K562 (cell line): ENCODE measurements around the gene ANAPC2. TPM values are rescaled to one million over a fixed set of nuclear protein-coding genes. Genes with fewer than 3 reads are reported as not detected.

Experiments
- ATAC-seq: fragments of 200-7000 bp; cut with Tn5 transposase; 3 replicates; pipeline ENCODE4 v1.9.1; 2020; ENCODE audit warnings: moderate library complexity
- BruUV-seq: library from RNA; stranded (reverse); fragments of 400-500 nt; replicated peaks from 2 replicates; lab custom pipeline; 2021; lab: Mats Ljungman, UMichigan
- CTCF ChIA-PET: fragments of 300-600 bp; formaldehyde crosslinking; extraction: SDS; loops from one replicate; lab custom pipeline; 2021; ENCODE audit warnings: low intra/inter-chr PET ratio; lab: Yijun Ruan, JAX
- POLR2A ChIA-PET: fragments of 300-600, 350-650 bp; sonication (Branson Sonifier 250); formaldehyde crosslinking; extraction: SDS; loops from one replicate; lab custom pipeline; 2021; ENCODE audit warnings: antibody characterized with exemption, inconsistent platforms; lab: Yijun Ruan, JAX
- DNase-seq, 4 experiments: peaks; one replicate each; pipeline versions ENCODE4 v3.0.0 to v3.0.0-alpha.2; 2011 to 2018; ENCODE audit warnings: low spot score in 3 of 4, mixed read lengths in 3 of 4; ENCODE audit errors: extremely low read depth in 1 of 4
- FAIRE-seq: peaks from 2 replicates; lab custom pipeline; 2011; peaks lifted over from hg19 to GRCh38; lab: Jason Lieb, UNC
- H2AFZ ChIP-seq: 2 replicates; pipeline ENCODE4 v1.6.0; 2011; ENCODE audit warnings: low read depth, low read length, control low read depth, inconsistent platforms
- H3K27ac ChIP-seq: fragments of 200-600 bp; 3 replicates; pipeline ENCODE4 v1.8.0; 2011; ENCODE audit warnings: low read depth, mild to moderate bottlenecking, control low read depth, inconsistent platforms, low read length, moderate library complexity, mixed read lengths; ENCODE audit errors: extremely low read depth
- H3K27me3 ChIP-seq, 2 experiments: fragments of 300-600 bp in 1 of 2; 2 replicates in 1 of 2; 3 replicates in 1 of 2; pipeline versions ENCODE4 v1.6.0 to v1.8.0; 2011; ENCODE audit warnings: inconsistent platforms in 2 of 2, low read length in 2 of 2, mild to moderate bottlenecking in 1 of 2, mixed read lengths in 1 of 2, moderate library complexity in 1 of 2; ENCODE audit not compliant: control insufficient read depth in 2 of 2, insufficient read depth in 2 of 2
- H3K36me3 ChIP-seq: fragments of 300-600 bp; 3 replicates; pipeline ENCODE4 v1.8.0; 2011; ENCODE audit warnings: mild to moderate bottlenecking, low read length, inconsistent platforms; ENCODE audit not compliant: control insufficient read depth, insufficient read depth
- H3K4me1 ChIP-seq, 2 experiments: fragments of 200-600 bp in 1 of 2; replicated peaks in 1 of 2; 2 replicates in 1 of 2; 3 replicates in 1 of 2; pipeline versions ENCODE4 v1.5.1 to v1.8.0; 2011; ENCODE audit warnings: inconsistent platforms in 2 of 2, low read length in 2 of 2, mild to moderate bottlenecking in 1 of 2, mixed read lengths in 1 of 2, moderate library complexity in 1 of 2; ENCODE audit not compliant: control insufficient read depth in 2 of 2, insufficient read depth in 2 of 2
- H3K4me2 ChIP-seq: 2 replicates; pipeline ENCODE4 v1.6.1; 2011; ENCODE audit warnings: low read length, control low read depth, inconsistent platforms, mixed read lengths; ENCODE audit not compliant: insufficient read depth
- H3K4me3 ChIP-seq: fragments of 200-600 bp; sonication (generic), shearing (Covaris generic); 2 replicates; pipeline ENCODE4 v1.5.1; 2016; ENCODE audit warnings: control low read depth, inconsistent platforms
- H3K79me2 ChIP-seq: fragments of 200-600 bp; 3 replicates; pipeline ENCODE4 v1.8.0; 2011; ENCODE audit warnings: low read length, inconsistent platforms; ENCODE audit not compliant: control insufficient read depth, insufficient read depth
- H3K9ac ChIP-seq, 2 experiments: 2 replicates each; pipeline versions ENCODE4 v1.6.0 to v1.6.1; 2011; ENCODE audit warnings: low read depth in 2 of 2, low read length in 2 of 2, control low read depth in 1 of 2, inconsistent platforms in 1 of 2, mild to moderate bottlenecking in 1 of 2, mixed read lengths in 1 of 2; ENCODE audit not compliant: insufficient read depth in 1 of 2
- H3K9me1 ChIP-seq: one replicate; pipeline ENCODE4 v1.6.0; 2011; ENCODE audit warnings: inconsistent platforms, mild to moderate bottlenecking, low read length, moderate library complexity; ENCODE audit not compliant: control insufficient read depth, insufficient read depth
- H3K9me3 ChIP-seq: replicated peaks from 2 replicates; pipeline ENCODE4 v1.5.1; 2011; ENCODE audit warnings: low read depth, low read length, inconsistent platforms; ENCODE audit not compliant: control insufficient read depth, insufficient read depth
- H4K20me1 ChIP-seq: replicated peaks from 2 replicates; pipeline ENCODE4 v1.6.1; 2011; ENCODE audit warnings: low read length, inconsistent platforms, mixed read lengths; ENCODE audit not compliant: control insufficient read depth, insufficient read depth
- E4F1 ChIP-seq: fragments of 250-450 bp; sonication (Bioruptor Pico); IDR thresholded peaks from 2 replicates; pipeline ENCODE4 v1.5.0; 2021; ENCODE audit warnings: mild to moderate bottlenecking, borderline replicate concordance
- L3MBTL2 ChIP-seq: fragments of 450-650 bp; IDR thresholded peaks from 2 replicates; pipeline ENCODE4 v1.6.1; 2016; ENCODE audit warnings: mild to moderate bottlenecking, moderate library complexity
- POLR2G ChIP-seq: fragments of 200-400 bp; formaldehyde crosslinking; IDR thresholded peaks from 2 replicates; pipeline ENCODE4 v1.6.1; 2017; ENCODE audit warnings: low read depth, mild to moderate bottlenecking, antibody characterized with exemption, low read length, moderate library complexity
- SMC3 ChIP-seq: conservative IDR thresholded peaks from 2 replicates; pipeline ENCODE4 v1.6.1; 2011; ENCODE audit warnings: low read depth, low read length, improper control_type of control experiment; ENCODE audit not compliant: insufficient read depth
- ZBTB7A ChIP-seq: IDR thresholded peaks from 2 replicates; pipeline ENCODE4 v1.6.1; 2011; ENCODE audit warnings: low read depth, mild to moderate bottlenecking, low read length, moderate library complexity, borderline replicate concordance; ENCODE audit not compliant: control insufficient read depth
- ZNF263 ChIP-seq: sonication (generic); formaldehyde crosslinking; IDR thresholded peaks from 2 replicates; pipeline ENCODE4 v1.8.0; 2022; ENCODE audit warnings: mild to moderate bottlenecking, missing genetic modification reagents, borderline replicate concordance
- WGBS: fragments of 100-300 bp; shearing (Covaris generic); methylation state at CpG from one replicate; pipeline ENCODE4 v1.1.6; 2016; ENCODE audit warnings: low coverage, mixed read lengths; ENCODE audit not compliant: insufficient coverage; ENCODE audit errors: missing lambda C conversion rate; 5-methylcytosine and 5-hydroxymethylcytosine counted together
- in situ Hi-C: fragments of 300-500 bp; cut with MboI; formaldehyde crosslinking; loops from 4 replicates; pipeline ENCODE4 v1.15.0; 2018; ENCODE audit warnings: inconsistent platforms, mixed read lengths
- intact Hi-C: fragments of 100-400 bp; cut with micrococcal nuclease; formaldehyde crosslinking; loops from 2 replicates; pipeline ENCODE4 v1.14.2; 2022
- polyA plus RNA-seq, 8 experiments: library from polyadenylated mRNA; depleted of rRNA in 4 of 8; stranded (reverse) in 5 of 8; unstranded in 3 of 8; fragments of >200 nt; fragmentation: Nextera tagmentation in 2 of 8; fragmentation: Illumina TruSeq in 1 of 8; extraction: Ambion mirVana in 2 of 8; extraction: Trizol in 1 of 8; gene quantifications; 2 replicates each; pipeline versions ENCODE4 v1.2.1 to v1.2.3, GENCODE V29; 2011 to 2014; ENCODE audit warnings: inconsistent platforms in 1 of 8, missing spikeins in 1 of 8
- total RNA-seq, 7 experiments: library from RNA; depleted of rRNA in 6 of 7; stranded (reverse); fragments of >200 nt in 6 of 7; fragmentation: Illumina TruSeq in 2 of 7; extraction: Trizol in 2 of 7; gene quantifications; 2 replicates each; pipeline versions ENCODE4 v1.2.1 to v1.2.3, GENCODE V29; 2011 to 2021; ENCODE audit warnings: low replicate concordance in 1 of 7
- TF ChIP-seq, protein P1 (sequence below): sonication (generic); formaldehyde crosslinking; IDR thresholded peaks from 2 replicates; pipeline ENCODE4 v1.8.1; 2022; ENCODE audit warnings: missing genetic modification reagents
- TF ChIP-seq, protein P2 (sequence below): fragments of 450-650 bp; IDR thresholded peaks from 2 replicates; pipeline ENCODE4 v1.6.1; 2018; ENCODE audit not compliant: partially characterized antibody
- TF ChIP-seq, protein P3 (sequence below), 2 experiments: fragments of 250-450 bp in 1 of 2; fragments of 450-650 bp in 1 of 2; sonication (Bioruptor Pico) in 1 of 2; IDR thresholded peaks; 2 replicates each; pipeline versions ENCODE4 v1.6.1 to v1.8.0; 2016 to 2021; ENCODE audit warnings: mild to moderate bottlenecking in 2 of 2, moderate library complexity in 2 of 2, missing compliant biosample characterization in 1 of 2, missing genetic modification characterization in 1 of 2

Gene ANAPC2
- total and polyA plus RNA-seq, 9 of the 15 experiments (the other 6 are each of a cell fraction or from before 2014, with no cell fraction given) = 0.11 to 56.5 (median 17.1) TPM; not detected in 1

DNA sequence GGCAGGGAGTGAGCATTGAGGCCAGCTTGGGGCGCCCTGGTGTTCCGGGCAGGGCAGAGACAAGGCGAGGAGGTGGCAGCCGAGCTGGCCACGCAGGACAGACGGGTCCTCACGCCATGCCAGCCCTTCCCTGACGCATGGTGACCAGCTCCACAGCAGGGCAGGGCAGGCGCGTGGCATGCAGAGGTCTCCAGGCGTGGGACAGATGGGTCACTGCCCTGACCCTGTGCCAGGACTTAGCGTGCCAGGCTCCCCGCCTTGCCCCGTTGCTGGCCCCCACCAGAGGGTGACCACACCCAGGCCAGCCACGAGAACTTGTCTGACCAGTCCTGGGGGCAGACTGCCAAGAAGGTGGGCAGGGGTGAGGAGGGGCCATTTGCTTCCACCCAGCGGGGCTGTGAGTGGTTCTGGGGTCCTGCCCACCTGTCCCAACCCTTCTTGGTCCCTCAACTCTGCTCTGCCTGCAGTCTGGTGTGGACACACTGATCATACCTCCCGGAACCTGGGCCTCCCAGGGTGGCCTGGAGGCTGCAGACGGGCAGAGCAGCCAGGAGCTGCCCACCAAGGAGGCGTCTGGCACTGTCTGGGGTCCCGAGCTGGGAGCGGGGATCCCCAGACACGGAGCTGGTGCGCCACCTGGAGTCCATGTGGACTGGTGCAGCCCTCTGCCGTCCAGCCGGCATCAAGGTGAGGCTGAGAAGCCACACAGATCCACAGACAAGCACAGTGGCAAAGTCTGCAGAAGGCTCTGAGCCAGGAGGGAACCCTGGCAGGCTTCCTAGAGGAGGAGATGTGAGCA, 38.9 kb upstream of the ANAPC2 start, which contains the start of gene RNF224:
TSS of gene RNF224 (plus strand) at position 449 of the 799 bp plus-strand sequence. CDS start 834 bp downstream, outside the sequence.
- intact Hi-C loops = loop anchor here (1.0 to 2.0 kb wide), 3 partner anchors 39 to 176 kb away; partner anchors contain the start of genes ANAPC2 and SSNA1
- POLR2A ChIA-PET = interaction anchor here (0.7 to 1.9 kb wide), 5 partner anchors 13 to 140 kb away, joined by 3 to 6 read pairs (median 3); partner anchors contain the start of genes ANAPC2, MAN1B1 and SSNA1
- H2AFZ ChIP-seq = peak within 1 kb of the TSS; percentile 68; the same call in 1 of the 2 replicates
- no peaks in the 10 kb centered on the region for H4K20me1 ChIP-seq
- H3K4me1 ChIP-seq = peaks cover 21 to 97% of the 10 kb centered on the region in 2 experiments
- no TSS peak for BruUV-seq
- no peaks in the 10 kb centered on the region for H3K9me3 ChIP-seq
- ATAC-seq = peak; percentile 78
- in situ Hi-C loops = loop anchor here (5.0 to 25.0 kb wide), 3 partner anchors 40 to 440 kb away; partner anchors contain the start of genes ANAPC2, CCDC183, SSNA1 and TMEM141
- peak; percentile 98 for FAIRE-seq
- no peaks in the 10 kb centered on the region for H3K79me2 ChIP-seq
- H3K27me3 ChIP-seq = no peaks in the 10 kb centered on the region
- H3K9me1 ChIP-seq = no peaks in the 10 kb centered on the region
- peak; percentile 71 to 91 (median 76) for DNase-seq
- 26% methylated on average over 22 of the region's 25 CpGs for WGBS
- no peak within 1 kb of the TSS for H3K27ac ChIP-seq
- CTCF ChIA-PET = interaction anchor here (0.8 to 2.6 kb wide), 5 partner anchors 39 to 182 kb away, joined by 3 to 19 read pairs (median 5); partner anchors contain the start of genes ANAPC2, MAN1B1, NPDC1 and SSNA1
- H3K36me3 ChIP-seq = no peaks in the 10 kb centered on the region
- H3K4me2 ChIP-seq = peak within 1 kb of the TSS; percentile 50; the same call in 1 of the 2 replicates
- peak within 1 kb of the TSS in 1 of 2 experiments; percentile 81; a peak in 2 of 4 replicates for H3K9ac ChIP-seq
- H3K4me3 ChIP-seq = no peak within 1 kb of the TSS
- peak; percentile 56 for TF ChIP-seq ZBTB7A
- TF ChIP-seq, protein P1, sequence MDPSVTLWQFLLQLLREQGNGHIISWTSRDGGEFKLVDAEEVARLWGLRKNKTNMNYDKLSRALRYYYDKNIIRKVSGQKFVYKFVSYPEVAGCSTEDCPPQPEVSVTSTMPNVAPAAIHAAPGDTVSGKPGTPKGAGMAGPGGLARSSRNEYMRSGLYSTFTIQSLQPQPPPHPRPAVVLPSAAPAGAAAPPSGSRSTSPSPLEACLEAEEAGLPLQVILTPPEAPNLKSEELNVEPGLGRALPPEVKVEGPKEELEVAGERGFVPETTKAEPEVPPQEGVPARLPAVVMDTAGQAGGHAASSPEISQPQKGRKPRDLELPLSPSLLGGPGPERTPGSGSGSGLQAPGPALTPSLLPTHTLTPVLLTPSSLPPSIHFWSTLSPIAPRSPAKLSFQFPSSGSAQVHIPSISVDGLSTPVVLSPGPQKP (CRISPR knock-in tag) = no peak
- peak; percentile 65; the same call in 1 of the 2 replicates for TF ChIP-seq ZNF263
- peak; percentile 26; the same call in 1 of the 2 replicates for TF ChIP-seq L3MBTL2
- peak; percentile 48; the same call in 1 of the 2 replicates for TF ChIP-seq POLR2G
- TF ChIP-seq E4F1 (CRISPR knock-in tag) = no peak
- peak; percentile 97 for TF ChIP-seq SMC3
- TF ChIP-seq, protein P2, sequence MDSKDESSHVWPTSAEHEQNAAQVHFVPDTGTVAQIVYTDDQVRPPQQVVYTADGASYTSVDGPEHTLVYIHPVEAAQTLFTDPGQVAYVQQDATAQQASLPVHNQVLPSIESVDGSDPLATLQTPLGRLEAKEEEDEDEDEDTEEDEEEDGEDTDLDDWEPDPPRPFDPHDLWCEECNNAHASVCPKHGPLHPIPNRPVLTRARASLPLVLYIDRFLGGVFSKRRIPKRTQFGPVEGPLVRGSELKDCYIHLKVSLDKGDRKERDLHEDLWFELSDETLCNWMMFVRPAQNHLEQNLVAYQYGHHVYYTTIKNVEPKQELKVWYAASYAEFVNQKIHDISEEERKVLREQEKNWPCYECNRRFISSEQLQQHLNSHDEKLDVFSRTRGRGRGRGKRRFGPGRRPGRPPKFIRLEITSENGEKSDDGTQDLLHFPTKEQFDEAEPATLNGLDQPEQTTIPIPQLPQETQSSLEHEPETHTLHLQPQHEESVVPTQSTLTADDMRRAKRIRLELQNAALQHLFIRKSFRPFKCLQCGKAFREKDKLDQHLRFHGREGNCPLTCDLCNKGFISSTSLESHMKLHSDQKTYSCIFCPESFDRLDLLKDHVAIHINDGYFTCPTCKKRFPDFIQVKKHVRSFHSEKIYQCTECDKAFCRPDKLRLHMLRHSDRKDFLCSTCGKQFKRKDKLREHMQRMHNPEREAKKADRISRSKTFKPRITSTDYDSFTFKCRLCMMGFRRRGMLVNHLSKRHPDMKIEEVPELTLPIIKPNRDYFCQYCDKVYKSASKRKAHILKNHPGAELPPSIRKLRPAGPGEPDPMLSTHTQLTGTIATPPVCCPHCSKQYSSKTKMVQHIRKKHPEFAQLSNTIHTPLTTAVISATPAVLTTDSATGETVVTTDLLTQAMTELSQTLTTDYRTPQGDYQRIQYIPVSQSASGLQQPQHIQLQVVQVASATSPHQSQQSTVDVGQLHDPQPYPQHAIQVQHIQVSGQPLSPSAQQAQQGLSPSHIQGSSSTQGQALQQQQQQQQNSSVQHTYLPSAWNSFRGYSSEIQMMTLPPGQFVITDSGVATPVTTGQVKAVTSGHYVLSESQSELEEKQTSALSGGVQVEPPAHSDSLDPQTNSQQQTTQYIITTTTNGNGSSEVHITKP = peak; percentile 41
- TF ChIP-seq, protein P3, sequence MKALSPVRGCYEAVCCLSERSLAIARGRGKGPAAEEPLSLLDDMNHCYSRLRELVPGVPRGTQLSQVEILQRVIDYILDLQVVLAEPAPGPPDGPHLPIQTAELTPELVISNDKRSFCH (CRISPR knock-in tag; IDR thresholded peaks at IDR 0.05) = no peak
- TF ChIP-seq, protein P3 (tag; IDR thresholded peaks at IDR 0.05) = 0 out of 2 replicates have a peak, but pooled peaks have one; percentile 14
